Brain microvascular endothelial cell (primary cell): ENCODE measurements around the gene MTR.

Experiments
- DNase-seq: peaks from one replicate; pipeline ENCODE4 v3.0.0-alpha.2; 2020
- H3K27ac ChIP-seq: fragments of 250-450 bp; sonication (Bioruptor Pico); 2 replicates; pipeline ENCODE4 v1.5.1; 2020; ENCODE audit warnings: mild to moderate bottlenecking, moderate library complexity
- H3K27me3 ChIP-seq: fragments of 250-450 bp; sonication (Bioruptor Pico); replicated peaks from 2 replicates; pipeline ENCODE4 v1.5.1; 2020; ENCODE audit warnings: mild to moderate bottlenecking
- H3K36me3 ChIP-seq: fragments of 250-450 bp; sonication (Bioruptor Pico); replicated peaks from 2 replicates; pipeline ENCODE4 v1.5.1; 2020; ENCODE audit warnings: mild to moderate bottlenecking
- H3K4me3 ChIP-seq: 2 replicates; pipeline ENCODE4 v1.5.1; 2011; ENCODE audit warnings: low read depth, mild to moderate bottlenecking, control low read depth, low read length, moderate library complexity
- in situ Hi-C: cut with HindIII; loops from 2 replicates; pipeline ENCODE4 v1.10.0; 2017; ENCODE audit warnings: low sequenced_read_pairs, low pct_ligation_motif_present
- TF ChIP-seq, protein P1 (sequence below): IDR thresholded peaks from 2 replicates; pipeline ENCODE4 v1.5.1; 2011; ENCODE audit warnings: low read depth, mild to moderate bottlenecking, moderate library complexity, low read length, control low read depth, inconsistent platforms; ENCODE audit errors: missing control alignments

Gene MTR

DNA sequence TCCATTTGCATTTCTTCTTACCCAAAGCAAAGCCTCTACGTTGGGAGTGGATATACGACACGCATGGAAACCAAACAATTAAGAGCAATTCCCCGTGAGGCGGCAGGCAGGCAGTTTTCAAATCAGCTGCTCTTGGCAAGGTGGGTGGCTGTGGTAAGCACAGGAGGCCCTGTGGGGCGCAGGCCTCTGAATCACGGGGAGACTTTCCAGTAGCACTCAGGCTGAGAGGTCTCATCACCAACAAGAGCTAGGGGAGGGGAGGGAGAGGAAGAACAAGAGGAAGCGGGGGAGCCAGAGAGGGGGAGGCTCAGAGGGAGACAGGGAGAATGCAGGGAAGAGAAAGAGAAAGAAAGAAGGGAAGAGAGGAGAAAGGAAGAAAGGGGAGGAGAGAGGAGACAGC is 152.7 kb downstream of the MTR start:
- no peak for DNase-seq
- in situ Hi-C loops = no loop called here
- Histone ChIP-seq H3K4me3 (no peak overlapping the region), H3K27ac (no peak overlapping the region), H3K27me3 (no peaks in the 10 kb centered on the region), H3K36me3 (no peaks in the 10 kb centered on the region)
- TF ChIP-seq, protein P1, sequence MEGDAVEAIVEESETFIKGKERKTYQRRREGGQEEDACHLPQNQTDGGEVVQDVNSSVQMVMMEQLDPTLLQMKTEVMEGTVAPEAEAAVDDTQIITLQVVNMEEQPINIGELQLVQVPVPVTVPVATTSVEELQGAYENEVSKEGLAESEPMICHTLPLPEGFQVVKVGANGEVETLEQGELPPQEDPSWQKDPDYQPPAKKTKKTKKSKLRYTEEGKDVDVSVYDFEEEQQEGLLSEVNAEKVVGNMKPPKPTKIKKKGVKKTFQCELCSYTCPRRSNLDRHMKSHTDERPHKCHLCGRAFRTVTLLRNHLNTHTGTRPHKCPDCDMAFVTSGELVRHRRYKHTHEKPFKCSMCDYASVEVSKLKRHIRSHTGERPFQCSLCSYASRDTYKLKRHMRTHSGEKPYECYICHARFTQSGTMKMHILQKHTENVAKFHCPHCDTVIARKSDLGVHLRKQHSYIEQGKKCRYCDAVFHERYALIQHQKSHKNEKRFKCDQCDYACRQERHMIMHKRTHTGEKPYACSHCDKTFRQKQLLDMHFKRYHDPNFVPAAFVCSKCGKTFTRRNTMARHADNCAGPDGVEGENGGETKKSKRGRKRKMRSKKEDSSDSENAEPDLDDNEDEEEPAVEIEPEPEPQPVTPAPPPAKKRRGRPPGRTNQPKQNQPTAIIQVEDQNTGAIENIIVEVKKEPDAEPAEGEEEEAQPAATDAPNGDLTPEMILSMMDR = no peak

DNA sequence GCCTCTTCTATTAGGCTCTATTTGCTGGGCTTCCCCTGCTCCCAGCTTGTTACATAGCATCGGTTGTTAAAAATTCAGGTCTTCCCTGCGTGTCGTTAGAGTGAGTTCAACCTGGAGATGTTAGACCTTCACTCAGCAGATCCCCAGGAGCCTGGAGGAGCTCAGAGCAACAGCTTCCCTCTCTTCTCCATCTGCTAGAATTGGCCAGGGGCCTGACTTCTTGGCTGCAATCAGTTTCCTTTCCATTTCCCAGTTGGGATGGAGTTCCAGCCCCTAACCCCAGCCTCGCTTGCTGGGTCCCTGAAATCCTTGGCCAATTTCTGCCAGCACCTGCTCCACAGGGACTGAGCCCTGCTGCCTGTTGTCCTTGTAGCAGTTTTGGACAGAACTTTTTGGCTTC is 153.3 kb downstream of the MTR start:
- DNase-seq = no peak
- in situ Hi-C loops = no loop called here
- TF ChIP-seq, protein P1 = no peak
- Histone ChIP-seq H3K27ac (no peak overlapping the region), H3K4me3 (no peak overlapping the region), H3K27me3 (no peaks in the 10 kb centered on the region), H3K36me3 (no peaks in the 10 kb centered on the region)

DNA sequence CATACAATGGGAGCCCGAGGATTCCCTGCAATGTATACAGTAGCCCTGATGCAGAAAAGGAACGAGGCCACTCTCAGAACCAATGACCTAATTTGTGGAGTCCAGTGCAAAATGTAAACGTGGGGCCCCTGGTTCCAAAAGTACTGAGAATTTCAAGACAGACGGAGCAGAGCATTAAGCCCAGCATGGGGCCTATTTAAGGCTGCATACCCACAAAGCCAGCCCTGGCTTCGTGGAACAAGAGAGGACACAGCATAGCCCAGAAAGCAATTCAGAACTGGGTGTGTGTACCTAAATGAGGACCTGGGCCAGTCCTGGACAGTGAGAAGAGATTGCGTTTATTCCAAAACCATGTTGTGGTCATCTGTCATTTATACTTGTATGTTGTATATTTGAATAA is 153.9 kb downstream of the MTR start:
- DNase-seq = no peak
- Histone ChIP-seq H3K36me3 (no peaks in the 10 kb centered on the region), H3K4me3 (no peak overlapping the region), H3K27ac (no peak overlapping the region), H3K27me3 (no peaks in the 10 kb centered on the region)
- in situ Hi-C loops = no loop called here
- TF ChIP-seq, protein P1 = no peak

DNA sequence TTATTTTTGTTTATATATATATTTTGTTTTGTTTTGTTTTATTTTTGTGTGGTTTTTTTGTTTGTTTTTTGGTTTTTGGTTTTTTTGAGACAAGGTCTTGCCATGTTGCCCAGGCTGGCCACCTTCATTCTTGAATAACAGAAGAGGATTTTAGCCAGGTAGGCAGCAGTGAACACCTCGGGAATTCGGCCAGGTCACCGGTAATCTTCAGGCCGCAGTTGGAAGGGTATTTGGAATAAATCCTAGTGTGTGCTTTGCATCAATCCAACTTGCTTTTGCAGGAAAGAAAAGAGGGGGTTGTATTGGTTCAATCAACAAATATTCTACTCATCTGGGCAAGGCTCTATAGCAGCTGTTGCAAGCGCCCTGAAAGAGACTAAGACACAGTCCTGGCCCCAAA is 155.3 kb downstream of the MTR start:
- TF ChIP-seq, protein P1 = no peak
- no peaks in the 10 kb centered on the region for H3K36me3 ChIP-seq
- no peak overlapping the region for H3K27ac ChIP-seq
- no peaks in the 10 kb centered on the region for H3K27me3 ChIP-seq
- in situ Hi-C loops = no loop called here
- H3K4me3 ChIP-seq = no peak overlapping the region
- no peak for DNase-seq

DNA sequence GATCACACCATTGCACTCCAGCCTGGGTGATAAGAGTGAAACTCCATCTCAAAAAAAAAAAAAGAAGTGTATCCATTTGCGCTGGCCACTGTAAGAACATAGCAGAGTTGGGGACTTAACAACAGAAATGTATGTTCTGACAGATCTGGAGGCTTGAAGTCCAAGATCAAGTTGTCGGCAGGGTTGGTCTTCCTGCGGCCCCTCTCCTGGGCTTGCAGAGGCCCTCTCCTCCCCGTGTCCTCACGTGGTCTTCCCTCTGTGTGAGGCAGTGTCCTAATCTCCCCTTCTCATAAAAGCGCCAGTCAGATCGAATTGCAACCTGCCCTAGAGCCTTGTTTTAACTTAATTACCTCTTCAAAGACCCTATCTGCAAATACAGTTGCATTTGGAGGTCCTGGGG is 156.6 kb downstream of the MTR start:
- no peak overlapping the region for H3K27ac ChIP-seq
- H3K4me3 ChIP-seq = no peak overlapping the region
- no peaks in the 10 kb centered on the region for H3K27me3 ChIP-seq
- in situ Hi-C loops = no loop called here
- no peaks in the 10 kb centered on the region for H3K36me3 ChIP-seq
- TF ChIP-seq, protein P1 = no peak
- no peak for DNase-seq

DNA sequence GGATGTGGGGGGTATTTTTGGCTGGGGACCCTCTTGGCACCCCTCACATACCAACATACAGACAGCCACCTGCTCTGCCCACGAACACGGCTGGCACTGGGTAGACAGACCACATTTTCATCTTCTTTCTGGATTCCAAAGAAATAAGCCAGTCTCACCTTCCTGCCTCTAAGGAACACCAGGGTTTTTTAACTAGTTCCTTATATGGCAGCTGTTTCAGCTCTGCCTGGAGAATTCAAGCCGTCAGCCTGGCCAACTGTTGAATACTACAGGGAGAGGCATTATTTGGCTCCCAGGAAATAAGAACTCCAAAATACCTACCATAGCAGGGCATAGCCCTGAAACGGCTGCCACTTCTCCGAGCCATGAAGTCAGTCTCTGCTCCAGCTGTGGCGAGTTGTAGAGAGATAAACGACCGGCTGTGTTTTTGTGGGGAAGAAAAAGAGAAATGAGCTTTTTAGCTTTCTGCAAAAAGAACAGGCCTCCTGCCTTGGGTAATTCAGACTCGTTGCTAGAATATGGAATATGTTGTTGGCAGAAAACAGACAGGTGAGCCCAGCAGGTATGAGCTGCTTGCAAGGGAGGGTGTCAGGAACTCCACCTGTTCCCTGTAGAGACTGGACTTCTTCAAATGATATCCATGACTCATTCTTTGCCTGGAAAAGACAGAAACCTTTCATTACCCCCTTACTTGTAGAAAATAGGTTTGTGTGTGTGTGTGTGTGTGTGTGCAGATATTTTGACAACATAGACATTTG is 157.3 kb downstream of the MTR start:
- TF ChIP-seq, protein P1 = no peak
- Histone ChIP-seq H3K36me3 (no peaks in the 10 kb centered on the region), H3K27ac (no peak overlapping the region), H3K27me3 (no peaks in the 10 kb centered on the region), H3K4me3 (no peak overlapping the region)
- in situ Hi-C loops = no loop called here
- no peak for DNase-seq
